Posterior cingulate gyrus (tissue), 11 donors: Measurements from ENCODE around the gene C3orf70.

Experiments used
- DNase-seq, 10 donors: peaks; one replicate each; pipeline versions ENCODE4 v3.0.0 to v3.0.0-alpha.2; 2020 to 2021; ENCODE audit warnings: mixed read lengths in 3 of 10
- intact Hi-C: fragments of 100-400 bp; cut with DNase I; formaldehyde crosslinking; loops from one replicate; pipeline ENCODE4 v1.15.1; 2023

Gene C3orf70

DNA sequence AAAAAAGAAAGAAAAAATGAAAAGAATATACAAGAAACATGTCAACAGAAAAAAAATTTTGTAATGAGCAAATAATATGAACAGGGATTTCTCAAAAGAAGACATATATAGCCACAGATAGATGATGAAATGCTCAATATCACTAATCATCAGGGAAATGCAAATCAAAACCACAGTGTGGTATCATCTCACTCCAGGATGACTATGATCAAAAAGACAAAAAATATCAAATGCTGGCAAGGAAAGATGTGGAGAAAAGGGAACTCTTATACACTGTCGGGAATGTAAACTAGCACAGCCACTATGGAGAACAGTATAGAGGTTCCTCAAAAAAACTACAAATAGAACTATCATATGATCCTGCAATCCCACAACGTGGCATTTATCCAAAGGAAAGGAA is 94.1 kb downstream of the C3orf70 start:
- intact Hi-C loops, result no loop called here
- no peak for DNase-seq

DNA sequence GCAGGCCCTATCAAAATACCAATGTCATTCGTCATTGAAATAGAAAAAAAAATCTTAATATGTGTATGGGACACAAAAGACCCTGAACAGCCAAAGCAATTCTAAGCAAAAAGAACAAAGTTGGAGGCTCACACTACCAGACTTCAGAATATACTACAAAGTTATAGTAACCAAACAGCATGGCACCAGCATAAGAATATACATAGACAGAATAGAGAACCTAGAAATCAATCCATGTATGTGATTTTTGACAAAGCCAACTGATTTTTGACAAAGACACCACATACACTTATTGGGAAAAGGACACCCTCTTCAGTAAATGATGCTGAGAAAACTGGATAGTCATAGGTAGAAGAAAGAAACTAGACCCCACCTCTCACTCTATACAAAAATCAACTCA is 95.0 kb downstream of the C3orf70 start:
- DNase-seq, result no peak
- intact Hi-C loops, result no loop called here

DNA sequence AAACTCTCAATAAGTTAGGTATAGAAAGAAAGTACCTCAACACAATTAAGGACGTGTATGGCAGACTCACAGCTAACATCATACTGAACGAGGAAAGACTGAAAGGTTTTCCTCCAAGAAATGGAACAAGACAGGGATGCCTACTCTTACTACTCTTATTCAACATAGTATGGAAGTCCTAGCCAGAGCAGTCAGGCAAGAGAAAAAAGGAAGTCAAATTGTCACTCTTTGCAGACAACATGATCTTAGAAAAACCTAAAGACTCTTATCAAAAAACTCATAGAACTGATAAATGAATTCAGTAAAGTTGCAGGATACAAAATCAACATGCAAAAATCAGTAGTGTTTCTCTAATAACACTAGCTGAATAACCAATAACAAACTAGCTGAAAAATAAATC is 96.0 kb downstream of the C3orf70 start:
- intact Hi-C loops, result no loop called here
- DNase-seq, result no peak

DNA sequence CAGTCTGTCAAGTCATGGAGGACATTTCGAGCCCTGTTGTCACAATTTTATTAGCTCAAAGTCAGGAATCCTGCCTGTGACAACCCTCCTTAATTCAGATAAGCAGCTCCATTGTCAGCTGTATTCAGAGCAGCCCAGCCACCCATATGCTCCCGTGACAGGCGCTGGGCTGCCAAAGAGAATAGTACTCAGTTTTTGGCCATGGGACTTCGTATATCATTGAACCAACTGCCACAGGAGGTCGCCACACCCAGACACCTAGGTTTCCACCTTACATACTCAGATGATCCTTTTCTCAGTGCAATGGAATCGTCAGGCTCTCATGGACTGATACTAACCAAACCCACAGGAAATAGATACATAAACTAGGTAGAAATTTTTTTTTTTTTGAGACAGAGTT is 100.2 kb downstream of the C3orf70 start:
- intact Hi-C loops, result no loop called here
- DNase-seq, result no peak

GRCh38 chr3:185051801-185052200 is 101.1 kb downstream of the C3orf70 start:
- no peak for DNase-seq
- intact Hi-C loops, result no loop called here

DNA sequence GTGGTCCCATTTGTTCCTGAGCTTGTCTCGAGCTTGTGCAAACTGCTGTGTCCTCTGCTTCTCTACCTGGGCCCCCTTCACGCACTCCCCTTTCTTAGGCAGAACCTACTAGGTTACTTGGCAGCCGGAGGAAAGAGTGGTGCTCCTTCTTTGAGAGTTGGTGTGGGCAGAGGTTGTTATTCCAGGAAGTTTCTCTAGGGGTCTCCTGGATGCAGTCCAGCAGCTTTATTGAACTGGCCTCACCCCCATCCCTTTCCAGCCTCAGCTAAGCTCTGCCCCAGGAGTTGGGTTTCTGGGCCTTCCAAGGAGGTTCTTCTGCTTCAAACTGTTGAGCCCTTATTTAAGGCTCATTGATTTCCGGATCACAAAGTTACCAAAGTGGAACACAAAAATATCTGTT is 103.2 kb downstream of the C3orf70 start:
- no peak for DNase-seq
- intact Hi-C loops, result no loop called here

GRCh38 chr3:185046603-185047002 is 106.3 kb downstream of the C3orf70 start:
- no peak for DNase-seq
- intact Hi-C loops, result no loop called here

DNA sequence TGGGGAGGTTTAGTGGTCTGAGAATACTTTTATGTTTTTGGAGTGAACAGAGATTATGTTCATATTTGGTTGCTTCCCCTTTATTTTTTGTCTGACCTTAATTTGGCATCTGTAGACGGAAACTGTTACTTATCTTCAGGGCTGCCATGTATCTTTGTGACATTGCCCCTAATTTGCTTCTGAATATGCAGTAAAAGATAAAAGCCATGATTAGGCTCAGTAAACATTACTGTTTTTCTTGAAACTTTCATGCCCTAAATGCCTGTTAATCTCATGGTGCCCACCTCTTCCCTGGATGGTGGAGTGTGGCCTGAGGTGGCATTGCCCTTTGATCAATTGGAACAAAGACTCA is 106.7 kb downstream of the C3orf70 start:
- no peak for DNase-seq
- intact Hi-C loops, result no loop called here

DNA sequence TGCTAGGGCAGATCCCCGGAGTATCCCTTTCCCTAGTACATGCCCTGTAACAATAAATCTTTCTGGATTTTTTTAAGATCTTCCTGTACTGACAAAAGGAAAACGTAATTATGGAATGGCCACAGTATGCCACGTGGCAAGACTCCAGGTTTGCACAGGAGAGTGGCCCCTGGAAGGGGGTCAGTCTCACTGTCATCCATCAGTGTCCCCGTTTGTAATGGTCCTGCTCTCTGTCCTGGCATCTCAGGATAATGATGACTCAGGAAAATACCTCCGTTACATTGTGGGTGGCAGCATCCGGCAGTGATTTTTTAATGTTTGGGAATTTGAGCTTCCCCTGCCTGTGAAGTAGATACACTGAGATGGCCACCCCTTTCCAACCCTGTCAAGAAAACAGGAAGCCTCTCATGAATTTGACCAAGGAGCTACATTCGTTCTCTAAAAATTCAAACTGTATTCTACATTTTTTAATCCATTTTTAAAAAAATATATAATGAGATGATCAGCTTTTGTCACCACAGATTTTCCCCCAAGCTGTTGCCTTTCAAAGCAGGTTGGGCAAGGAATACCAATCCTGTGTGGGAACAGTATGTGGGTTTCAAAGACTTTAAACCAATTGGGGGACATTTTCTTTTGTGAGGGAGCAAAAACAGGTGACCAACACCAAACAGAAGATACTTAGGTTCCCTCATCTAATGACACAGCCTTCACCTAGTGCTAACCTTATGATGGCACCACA is 110.4 kb downstream of the C3orf70 start:
- intact Hi-C loops, result no loop called here

GRCh38 chr3:185041540-185041939 is 111.3 kb downstream of the C3orf70 start:
- no peak for DNase-seq
- intact Hi-C loops, result no loop called here

More for the DNA sequence above, 110.4 kb downstream of the C3orf70 start:
- no peak for DNase-seq

DNA sequence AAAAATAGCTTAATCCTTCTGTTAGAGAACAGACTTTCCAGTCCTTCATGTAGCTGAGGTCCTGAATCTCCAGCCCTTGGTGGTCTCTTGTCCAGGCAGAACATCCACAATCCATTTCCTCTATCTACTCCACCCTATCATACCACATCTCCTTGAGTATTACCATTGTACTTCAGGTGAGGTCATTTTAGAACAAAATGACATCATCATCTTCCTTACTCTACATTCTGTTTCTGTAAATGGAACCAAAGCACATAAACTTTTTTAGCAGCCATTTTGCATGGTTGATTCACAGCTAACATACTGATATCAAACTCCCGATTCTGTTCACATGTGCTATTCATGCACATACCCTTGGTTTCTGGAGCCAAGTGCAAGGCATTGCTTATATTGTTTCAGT is 112.4 kb downstream of the C3orf70 start:
- intact Hi-C loops, result no loop called here
- DNase-seq, result no peak

DNA sequence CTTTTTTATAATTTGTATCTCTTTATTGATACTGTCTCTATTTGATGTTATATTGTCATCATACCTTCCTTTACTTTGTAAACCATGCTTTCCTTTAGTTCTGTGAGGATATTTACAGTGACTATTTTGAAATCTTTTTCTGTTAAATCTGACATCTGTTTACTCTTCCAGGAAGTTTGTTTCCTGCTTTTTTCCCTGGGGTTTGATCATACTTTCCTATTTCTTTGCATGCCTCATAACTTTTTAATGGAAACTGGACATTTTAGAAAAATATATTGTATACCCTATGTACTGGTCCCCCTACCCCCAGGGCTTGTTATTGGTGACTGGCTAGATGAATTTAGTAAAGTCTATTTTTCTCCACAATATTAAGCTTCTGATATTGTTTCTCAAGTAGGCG is 115.1 kb downstream of the C3orf70 start:
- intact Hi-C loops, result no loop called here
- DNase-seq, result no peak

GRCh38 chr3:185030951-185031350 is 121.9 kb downstream of the C3orf70 start:
- intact Hi-C loops, result no loop called here
- no peak for DNase-seq

GRCh38 chr3:185030399-185030798 is 122.5 kb downstream of the C3orf70 start:
- intact Hi-C loops, result no loop called here
- DNase-seq, result no peak

DNA sequence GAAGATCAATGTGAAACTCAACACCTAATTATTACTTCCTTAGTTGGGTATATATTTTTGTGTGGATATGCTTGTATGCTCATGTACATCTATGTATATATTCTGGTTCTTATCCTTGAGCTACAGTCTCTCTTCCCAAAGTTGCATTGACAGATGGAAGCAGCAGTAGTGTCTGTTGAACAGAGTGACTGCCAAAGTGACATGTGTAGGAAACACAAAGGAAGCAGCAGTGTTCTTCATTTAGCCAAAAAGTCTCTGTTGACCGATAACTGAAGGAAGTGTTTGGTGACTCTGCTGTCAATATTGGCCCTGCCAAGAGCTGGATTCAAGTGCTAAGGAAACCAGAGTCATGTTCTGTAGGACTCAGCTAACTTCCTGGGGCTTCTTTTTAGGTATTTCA is 123.8 kb downstream of the C3orf70 start:
- intact Hi-C loops, result no loop called here
- no peak for DNase-seq

GRCh38 chr3:185028121-185028520 is 124.7 kb downstream of the C3orf70 start:
- DNase-seq, result no peak
- intact Hi-C loops, result no loop called here
